ENCODE results near the gene PDLIM4.

DNA sequence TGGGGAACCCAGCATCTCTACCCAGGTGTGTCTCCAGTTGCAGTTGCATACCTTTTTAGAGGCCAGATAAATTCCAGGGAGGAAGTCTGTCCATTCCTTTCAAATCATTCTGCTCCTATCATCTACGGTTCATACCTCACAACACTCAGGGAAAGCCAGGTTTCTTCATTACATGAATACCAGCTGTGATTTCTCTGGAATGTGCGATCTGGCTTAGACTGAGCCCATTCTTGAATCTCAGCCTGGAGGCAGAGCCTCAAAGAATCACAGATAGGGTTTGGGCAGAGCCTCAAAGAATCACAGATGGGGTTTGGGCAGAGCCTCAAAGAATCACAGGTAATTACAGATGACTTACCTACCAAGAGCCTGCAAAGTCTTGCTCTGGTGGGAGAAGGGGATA, 37.0 kb upstream of the PDLIM4 start:
- TF ChIP-seq, protein P1, sequence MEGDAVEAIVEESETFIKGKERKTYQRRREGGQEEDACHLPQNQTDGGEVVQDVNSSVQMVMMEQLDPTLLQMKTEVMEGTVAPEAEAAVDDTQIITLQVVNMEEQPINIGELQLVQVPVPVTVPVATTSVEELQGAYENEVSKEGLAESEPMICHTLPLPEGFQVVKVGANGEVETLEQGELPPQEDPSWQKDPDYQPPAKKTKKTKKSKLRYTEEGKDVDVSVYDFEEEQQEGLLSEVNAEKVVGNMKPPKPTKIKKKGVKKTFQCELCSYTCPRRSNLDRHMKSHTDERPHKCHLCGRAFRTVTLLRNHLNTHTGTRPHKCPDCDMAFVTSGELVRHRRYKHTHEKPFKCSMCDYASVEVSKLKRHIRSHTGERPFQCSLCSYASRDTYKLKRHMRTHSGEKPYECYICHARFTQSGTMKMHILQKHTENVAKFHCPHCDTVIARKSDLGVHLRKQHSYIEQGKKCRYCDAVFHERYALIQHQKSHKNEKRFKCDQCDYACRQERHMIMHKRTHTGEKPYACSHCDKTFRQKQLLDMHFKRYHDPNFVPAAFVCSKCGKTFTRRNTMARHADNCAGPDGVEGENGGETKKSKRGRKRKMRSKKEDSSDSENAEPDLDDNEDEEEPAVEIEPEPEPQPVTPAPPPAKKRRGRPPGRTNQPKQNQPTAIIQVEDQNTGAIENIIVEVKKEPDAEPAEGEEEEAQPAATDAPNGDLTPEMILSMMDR (conservative IDR thresholded peaks at IDR 0.05; ENCODE audit: low read depth in 2 of 2) = no peak
- no peak for TF ChIP-seq ZNF462 (CRISPR knock-in tag; IDR thresholded peaks at IDR 0.05)
- TF ChIP-seq POLR2AphosphoS5 (IDR thresholded peaks at IDR 0.05; ENCODE audit: low read depth) = no peak
- TF ChIP-seq REST (IDR thresholded peaks at IDR 0.05; ENCODE audit: unreplicated experiment) = no peak
- TF ChIP-seq EZH2phosphoT487 (IDR thresholded peaks at IDR 0.05; ENCODE audit: unreplicated experiment) = no peak

All from GM23338 (cell line).